ENCODE measurements around the gene ZNF557.

DNA sequence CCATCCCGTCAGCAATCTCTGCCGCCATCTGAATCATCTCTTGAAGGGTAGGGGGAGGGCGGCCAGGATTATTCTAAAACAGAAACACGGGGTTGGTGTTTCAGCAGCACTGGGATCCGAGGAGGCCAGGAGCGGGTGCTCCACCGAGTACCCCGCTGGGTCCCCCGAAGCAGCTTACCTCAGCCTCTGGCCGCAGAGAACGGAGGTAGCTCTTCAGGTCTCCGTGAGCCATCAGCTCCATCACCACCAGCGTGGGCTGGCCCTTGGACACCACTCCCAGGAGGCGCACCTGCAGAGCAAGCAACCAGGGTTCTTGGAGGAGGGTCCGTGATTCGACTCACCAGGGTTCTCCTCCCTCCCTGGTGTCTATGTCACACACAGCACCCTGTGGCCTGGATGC lies 53.2 kb downstream of the ZNF557 start:
- no peak for TF ChIP-seq POLR2A (IDR thresholded peaks at IDR 0.05; ENCODE audit: low read depth, low read length)
- TF ChIP-seq POLR2AphosphoS5 (IDR thresholded peaks at IDR 0.05; ENCODE audit: low read depth, low read length): no peak
- TF ChIP-seq TAF1 (IDR thresholded peaks at IDR 0.05; ENCODE audit: low read depth, low read length): no peak
- TF ChIP-seq SPI1 (IDR thresholded peaks at IDR 0.05; ENCODE audit: low read depth, low read length): no peak
